HG03565 (cell line): Measurements from ENCODE around the gene STYXL1.
"Not testable (repeated sequence)": the region's sequence is repeated elsewhere in the genome, so short reads cannot be mapped to it uniquely, and the experiment has no call there.

Experiments used
- ATAC-seq: cut with Tn5 transposase; IDR thresholded peaks from one replicate; pipeline ENCODE4 v1.9.1; 2021; ENCODE audit warnings: mild to moderate bottlenecking, moderate library complexity; ENCODE audit not compliant: unreplicated experiment

STYXL1 gene

DNA sequence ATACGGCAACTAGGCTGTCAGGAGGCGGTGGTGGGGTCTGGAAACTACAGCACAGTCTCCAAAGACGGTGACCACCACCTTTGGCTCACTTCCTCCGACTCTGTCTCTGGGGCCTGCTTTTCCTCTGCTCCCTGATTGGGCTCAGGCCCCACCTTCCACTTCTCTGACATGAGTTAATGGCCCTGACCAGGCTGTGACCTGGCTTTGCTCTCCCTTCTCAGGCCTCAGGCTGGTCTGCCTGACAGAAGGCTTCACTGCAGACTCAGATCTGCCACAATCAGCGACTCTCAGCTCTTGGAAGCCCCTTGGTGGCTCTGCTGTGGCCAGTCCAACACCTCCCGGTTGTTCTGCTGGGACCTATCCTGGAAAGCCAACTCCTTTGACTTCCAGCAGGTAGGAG, 7.7 kb downstream of the STYXL1 start:
- no peak for ATAC-seq

DNA sequence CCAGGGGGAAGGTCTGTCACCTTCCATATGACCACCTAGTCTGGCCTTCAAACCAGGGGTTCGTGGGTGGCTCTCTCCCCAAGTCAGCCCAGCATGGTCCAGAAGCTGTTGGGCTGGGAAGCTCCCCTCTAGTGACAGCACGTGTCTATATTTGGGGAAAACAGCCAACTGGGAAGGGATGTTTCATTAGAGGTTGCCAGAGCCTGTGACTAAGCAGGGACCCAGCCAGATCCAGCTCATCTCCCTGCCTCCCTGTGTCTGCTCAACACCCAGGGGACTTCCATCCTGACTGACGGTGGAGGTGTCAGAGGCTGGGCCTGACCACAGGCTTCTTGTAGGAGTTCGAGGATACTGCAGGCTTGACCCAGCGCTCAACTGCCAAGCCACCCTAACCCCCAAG, 10.5 kb downstream of the STYXL1 start:
- no peak for ATAC-seq

DNA sequence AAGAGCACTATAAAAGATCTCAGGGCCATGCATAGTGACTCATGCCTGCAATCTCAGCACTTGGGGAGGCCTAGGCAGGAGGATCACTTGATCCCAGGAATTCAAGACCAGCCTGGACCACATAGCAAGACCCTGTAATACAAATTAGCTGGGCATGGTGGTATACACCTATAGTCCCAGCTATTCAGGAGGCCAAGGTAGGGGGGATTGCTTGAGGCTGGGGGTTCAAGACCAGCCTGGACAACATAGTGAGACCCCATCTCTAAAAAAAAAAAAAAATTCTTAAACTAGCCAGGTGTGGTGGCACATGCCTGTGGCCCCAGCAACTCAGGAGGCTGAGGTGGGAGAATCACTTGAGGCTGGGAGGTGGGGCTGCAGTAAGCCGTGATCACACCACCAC, 15.8 kb downstream of the STYXL1 start:
- ATAC-seq: no peak

- not testable (repeated sequence) for ATAC-seq
Observed at GRCh38 chr7:76029682-76030081, 18.1 kb downstream of the STYXL1 start.

DNA sequence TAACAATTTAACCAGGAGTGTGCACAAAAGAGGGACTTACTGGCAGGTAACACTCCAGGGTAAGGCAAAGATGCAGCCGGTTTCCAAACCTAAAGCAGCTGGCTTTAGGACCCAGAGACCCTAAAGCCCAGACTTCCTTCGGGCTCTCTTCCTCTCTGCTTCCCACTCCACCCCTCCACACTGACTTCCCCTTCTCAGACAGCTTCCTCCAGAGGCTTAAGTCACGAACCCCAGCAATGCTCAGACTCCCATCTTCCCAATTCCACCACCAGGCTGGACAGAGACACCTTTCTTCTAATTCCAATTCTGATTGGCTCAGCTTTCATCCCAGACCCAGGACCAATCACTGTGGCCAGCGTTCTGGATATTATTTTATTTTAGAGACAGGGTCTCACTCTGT, 24.8 kb downstream of the STYXL1 start:
- ATAC-seq: no peak

- no peak for ATAC-seq
Observed at GRCh38 chr7:76022026-76022780, 25.6 kb downstream of the STYXL1 start.

- no peak for ATAC-seq
Observed at GRCh38 chr7:76020031-76020714, 27.6 kb downstream of the STYXL1 start.

DNA sequence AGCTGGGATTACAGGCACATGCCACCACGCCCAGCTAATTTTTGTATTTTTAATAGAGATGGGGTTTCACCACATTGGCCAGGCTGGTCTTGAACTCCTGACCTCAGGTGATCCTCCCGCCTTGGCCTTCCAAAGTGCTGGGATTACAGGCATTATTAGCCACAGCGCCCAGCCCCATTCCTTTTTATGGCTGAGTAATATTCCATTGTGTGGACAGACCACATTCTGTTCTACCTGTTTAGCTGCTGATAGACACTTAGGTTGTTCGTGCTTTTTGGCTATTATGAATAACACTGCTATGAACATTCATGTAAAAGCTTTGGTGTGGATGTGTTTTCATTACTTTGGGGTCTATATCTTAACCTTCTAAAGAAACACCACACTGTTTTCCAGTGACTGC, 29.3 kb downstream of the STYXL1 start:
- ATAC-seq: not testable (repeated sequence)

DNA sequence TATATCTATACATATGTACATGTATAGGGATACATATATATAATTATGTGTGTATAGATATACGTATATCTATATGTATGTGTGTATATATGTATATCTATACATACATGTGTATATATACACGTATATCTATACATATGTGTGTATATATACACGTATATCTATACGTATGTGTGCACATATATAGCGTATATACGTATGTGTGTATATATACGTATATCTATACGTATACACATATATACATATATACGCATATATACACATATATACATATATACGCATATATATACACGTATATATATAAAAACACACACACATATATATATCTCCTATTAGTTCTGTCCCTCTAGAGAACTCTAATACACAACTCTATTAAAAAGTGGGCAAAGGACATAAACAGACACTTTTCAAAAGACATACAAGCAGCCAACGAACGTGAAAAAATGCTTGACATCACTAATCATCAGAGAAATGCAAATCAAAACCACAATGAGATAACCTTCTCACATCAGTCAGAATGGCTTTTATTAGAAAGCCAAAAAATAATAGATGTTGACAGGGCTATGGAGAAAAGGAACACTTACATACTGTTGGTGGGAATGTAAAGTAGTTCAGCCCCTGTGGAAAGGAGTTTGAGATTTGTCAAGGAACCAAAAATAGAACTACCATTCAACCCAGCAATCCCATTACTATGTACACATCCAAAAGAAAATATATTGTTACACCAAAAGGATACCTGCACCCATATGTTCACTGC, 31.4 kb downstream of the STYXL1 start:
- no peak for ATAC-seq

DNA sequence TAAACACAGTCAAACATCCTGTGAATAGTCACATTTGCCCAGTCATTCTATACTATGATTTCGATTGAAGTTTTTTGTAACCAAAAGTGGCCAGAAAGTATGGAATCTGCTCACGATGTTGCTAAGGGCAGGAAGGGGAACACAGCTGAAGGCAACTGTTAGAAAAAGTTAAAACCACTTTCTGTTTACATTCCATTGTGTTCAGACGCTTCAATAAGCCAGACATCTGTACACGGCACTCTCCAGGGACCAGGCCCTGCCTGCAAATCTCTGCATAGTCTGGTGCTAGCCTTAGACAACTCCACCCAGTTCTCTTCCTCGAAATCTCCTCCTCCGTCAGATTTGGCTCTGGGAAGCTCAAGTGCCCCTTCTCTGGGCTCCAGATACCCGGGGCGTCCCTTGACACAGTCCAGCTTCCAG, 36.3 kb downstream of the STYXL1 start:
- no peak for ATAC-seq

GRCh38 chr7:76009672-76010600, 37.9 kb downstream of the STYXL1 start:
- ATAC-seq: no peak

GRCh38 chr7:76008156-76008687, 39.6 kb downstream of the STYXL1 start:
- no peak for ATAC-seq

GRCh38 chr7:76005004-76005403, 42.8 kb downstream of the STYXL1 start:
- not testable (repeated sequence) for ATAC-seq

- no peak for ATAC-seq
Observed at GRCh38 chr7:76003351-76003750, 44.4 kb downstream of the STYXL1 start.

DNA sequence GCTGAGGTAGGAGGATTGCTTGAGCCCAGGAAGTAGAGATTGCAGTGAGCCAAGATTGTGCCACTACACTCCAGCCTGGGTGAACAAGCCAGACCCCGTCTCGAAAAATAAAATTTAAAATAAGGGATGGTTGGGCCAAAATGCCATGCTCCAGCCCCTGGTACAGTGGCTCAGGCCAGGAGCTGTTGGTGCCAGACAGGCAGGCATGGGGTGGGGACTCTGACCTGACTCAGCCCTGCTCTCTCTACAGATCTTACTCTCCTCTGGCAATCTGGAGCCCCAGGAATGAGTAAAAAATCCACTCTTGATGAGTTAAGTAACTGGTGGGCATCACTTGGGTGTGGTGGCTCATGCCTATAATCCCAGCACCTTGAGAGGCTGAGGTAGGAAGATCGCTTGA, 45.0 kb downstream of the STYXL1 start:
- no peak for ATAC-seq

DNA sequence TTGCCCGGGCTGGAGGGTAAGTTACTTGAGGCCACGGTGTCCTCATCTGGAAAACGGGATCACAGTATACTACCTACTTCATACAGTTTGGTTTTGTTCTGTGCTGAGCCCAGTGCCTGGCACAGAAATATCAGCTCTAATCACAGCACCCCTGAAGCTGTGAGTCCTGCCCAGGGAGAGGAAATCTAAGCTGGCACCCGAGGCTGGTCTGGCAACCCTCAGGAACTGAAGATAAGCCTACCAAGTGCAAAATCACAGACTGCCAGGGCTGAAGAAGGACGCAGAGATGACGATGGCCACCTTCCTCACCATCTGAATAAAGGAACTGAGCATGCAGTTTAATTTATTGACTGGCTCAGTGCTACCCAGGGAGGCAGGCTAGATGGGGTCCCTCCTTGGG, 45.7 kb downstream of the STYXL1 start:
- ATAC-seq: no peak

DNA sequence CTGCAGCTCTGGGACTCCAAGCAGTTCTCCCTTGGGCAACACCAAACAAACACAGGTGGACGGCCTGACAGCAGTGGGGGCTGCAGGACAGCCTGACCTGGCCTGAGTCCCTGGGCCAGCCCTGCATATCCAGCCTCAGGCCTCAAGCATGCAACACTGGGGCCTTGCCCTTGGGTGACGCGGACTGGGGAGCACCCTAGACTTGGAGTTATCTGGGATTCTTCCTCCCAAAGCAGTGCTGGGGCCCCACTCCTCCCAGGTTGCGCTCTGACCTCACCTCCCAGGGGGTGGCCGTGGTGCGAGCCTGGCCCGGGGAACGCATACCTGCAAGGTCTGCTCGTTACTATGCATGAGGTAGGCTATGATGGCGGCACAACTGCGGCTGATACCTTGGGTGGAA, 47.2 kb downstream of the STYXL1 start:
- ATAC-seq: no peak

DNA sequence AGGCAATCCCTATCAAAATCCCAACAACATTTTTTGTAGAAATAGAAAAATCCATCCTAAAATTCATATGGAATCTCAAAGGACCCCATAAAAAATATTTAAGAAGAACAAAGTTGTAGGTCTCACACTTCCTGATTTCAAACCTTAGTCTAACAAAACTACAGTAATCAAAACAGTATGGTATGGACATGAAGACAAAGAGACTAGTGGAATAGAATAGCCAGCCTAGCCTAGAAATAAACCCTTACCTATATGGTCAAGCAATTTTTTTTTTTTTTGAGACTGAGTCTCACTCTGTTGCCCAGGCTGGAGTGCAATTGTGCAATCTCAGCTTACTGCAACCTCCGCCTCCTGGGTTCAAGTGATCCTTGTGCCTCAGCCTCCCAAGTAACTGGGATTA, 49.8 kb downstream of the STYXL1 start:
- no peak for ATAC-seq

GRCh38 chr7:75996476-75996875, 51.3 kb downstream of the STYXL1 start:
- ATAC-seq: no peak

GRCh38 chr7:75995996-75996395, 51.8 kb downstream of the STYXL1 start:
- no peak for ATAC-seq
